Measurements from ENCODE around the gene BTBD17.
A peak's percentile ranks its signal among the peaks of the same experiment; 100 is the strongest.

Gene BTBD17

DNA sequence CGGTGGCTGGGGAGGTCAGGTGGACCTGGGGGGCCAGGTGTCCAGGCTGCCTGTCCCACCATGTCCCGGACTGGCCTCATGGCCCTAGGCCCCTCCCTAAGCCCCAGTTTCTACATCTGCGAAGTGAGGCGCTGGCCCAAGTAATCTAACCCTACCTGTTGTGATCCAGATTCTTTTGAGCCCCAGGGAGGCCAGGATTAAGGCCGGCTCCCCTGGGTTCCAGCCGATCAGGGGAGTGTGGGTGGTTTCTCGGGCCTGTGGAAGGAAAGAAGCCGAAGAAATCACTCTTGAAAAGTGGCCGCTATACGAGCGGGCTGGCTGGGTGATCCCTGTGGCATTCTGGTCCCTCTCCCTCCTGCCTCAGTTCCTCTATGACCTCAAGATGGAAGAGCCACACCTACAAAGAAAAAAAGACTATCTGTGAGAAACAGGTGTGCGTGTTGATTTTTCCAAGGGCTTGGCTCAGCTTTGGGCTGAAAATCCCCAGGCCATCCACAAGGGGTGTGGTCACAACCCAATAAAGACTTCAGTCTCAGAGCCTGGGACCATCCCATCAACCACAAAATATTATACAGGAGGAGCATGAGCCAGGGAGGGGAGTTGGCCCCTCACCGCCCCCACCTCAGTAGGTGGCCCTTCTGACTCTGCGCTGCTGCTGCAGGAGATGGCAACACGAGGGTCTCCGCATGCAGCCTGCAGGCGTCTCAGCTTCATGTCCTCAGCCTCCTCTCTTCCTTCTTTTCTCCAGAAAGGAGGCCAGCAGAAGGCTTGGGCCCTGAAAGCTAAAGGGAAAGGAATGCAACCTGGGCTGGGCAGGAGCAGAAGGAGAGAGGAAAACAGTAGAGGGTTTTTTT, 25.9 kb upstream of the BTBD17 start:
- DNase-seq = no peak

DNA sequence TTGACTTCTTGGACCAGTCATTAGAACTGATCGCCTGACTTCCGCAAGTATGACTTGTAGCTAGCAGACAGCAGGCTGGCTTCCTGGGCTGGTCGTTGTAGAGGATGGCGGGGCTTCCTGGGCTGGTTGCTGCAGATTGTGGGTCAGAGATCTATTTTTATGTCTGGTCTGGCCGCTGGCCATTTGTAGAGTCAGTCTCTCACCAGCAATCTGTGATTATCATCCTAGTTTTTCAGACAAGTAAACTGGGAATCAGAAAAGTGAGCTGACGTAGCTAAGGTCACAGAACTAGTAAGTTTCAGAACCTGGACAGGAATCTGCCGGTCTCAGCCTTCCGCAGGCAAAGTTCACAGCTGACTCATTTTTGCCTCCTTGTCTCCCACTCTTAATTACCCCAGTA, 24.7 kb upstream of the BTBD17 start:
- no peak for DNase-seq

DNA sequence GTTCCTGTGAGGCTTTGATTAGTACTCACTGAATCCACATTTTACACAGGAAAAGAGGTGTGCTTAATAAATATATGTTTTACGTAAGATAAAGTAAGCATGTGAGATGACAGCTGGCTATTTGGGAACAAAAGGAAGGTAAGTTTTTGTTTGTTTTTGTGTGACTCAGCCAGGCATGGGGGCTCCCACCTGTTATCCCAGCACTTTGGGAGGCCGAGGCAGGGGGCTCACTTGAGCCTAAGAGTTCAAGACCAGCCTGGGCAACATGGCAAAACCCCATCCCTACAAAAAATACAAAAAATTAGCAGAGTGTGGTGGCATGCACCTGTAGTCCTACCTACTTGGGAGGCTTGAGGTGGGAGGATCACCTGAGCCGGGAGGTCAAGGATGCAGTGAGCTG, 23.5 kb upstream of the BTBD17 start:
- DNase-seq = no peak

DNA sequence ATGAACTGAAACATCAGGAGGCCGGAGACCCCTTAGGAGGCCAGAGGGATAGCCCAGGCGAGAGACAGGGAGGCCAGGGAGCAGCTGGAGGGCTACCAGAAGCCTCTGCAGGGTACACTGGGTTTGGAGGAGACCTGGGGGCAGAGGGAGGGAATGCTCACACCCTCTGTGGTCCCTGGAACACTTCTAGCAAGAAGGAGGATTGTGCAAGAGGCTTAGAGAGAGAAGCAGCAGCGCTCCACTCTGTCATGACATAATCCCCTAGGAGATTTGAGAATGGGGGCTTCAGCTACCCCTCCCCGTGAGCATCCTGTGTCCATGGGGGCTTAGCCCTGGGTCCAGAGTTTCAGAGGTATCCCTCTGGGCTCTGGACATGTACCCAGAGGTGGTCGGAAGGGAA, 21.5 kb upstream of the BTBD17 start:
- no peak for DNase-seq

DNA sequence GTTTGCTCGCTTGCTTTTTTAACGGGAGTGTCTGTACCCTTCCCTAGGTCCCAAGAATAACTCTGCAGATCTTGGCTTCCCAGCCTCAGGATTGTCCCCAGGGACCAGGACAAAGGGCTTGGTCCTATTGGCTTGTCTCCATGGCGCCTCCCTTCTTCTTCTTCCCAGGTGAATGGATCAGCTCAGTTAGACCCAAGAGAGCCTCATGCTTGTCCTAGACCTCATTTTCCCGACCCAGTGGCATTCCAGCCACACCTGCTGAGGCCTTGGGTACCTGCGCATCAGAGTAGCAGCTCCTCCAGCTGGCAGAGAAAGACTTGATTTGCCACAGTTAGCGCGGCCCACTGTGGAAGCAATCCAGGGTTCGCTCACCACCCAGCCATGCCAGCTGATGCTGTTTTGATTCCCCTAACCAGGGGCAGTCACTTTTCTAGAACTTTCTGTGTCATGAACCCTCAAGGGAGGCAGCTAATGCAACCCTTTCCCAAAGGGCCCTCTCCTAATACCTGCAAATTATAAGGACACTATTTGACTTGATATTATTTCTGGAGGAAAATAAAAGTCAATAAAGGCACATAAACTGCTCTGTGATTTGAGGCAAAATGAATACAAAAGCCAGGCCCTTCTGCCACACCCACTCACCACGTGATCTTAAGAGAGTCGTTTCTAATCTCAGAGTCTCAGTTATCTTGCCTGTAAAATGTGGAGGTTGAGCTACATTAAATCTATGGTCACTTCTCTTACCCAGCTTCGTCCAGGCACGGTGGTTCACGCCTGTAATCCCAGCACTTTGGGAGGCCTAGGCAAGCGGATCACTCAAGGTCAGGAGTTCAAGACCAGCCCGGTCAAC, 19.5 kb upstream of the BTBD17 start:
- DNase-seq = no peak

DNA sequence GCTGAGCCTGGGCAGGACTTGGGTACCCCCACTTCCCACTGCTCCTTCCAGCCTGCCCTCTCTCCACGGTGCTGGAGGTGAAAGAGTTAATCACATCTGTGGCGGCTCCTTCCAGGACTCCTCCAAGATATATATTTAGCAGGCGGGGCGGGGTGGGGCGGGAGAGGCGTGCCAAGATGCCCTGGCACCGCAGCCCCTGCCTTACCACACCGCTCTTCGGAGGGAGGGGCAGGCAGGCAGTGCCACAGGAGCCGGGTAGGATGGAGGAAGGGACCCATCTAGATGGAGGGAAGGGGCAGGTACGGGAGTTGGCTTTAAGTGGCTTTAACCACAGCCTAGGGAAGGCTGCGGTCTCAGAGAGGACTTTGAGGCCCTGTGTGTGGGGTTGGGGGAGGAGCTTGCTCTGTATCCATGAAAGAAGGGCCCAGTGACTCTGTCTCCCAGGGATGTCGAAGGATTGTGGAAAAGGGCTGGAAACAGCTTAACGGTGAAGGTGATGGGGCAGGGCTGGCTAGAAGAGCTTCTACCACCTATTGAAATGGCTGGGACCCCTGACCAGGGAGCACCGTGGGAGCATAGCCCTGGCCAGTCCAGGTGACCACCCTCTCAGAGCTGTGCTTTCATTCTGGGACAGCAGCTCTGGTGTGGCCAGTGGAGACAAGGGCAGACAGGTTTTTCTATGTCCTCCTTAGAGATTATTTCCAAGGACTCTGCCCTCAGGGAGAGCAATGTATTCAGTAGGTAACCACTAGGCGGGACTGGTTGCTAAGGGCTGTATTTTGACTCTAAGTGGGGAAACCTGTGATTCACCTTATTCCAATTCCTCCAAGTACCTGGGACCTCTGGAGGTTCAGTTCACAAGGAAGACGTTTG, 18.7 kb upstream of the BTBD17 start:
- no peak for DNase-seq

DNA sequence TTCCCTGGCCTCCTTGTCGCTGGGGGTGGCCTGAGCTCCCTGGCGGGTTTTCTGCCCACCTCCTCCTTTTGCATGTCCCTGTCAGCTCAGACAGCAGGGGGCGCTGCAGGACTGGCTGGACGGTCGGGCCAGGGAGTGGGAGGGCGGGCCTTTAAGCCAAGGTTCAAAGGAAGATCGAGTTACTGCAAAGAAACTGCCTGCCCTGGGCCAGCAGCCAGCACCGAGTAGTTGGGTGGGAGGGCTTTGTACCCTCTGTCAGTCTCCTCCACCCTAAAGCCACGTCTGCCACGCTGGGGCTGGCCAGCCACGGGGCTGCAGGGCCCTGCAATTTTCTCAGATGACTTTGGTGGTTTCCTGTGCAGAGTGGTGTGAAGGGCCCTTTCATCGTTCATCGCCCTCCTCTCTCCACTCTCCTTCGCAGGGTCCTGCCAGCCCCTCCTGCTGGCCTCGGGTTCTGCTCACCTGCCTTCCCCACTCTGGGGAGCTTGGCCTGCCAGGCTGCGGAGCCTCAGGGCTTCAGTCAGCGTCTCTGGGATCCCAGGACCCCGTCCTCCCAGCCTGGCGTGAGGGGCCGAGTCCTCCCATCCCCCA, 17.9 kb upstream of the BTBD17 start:
- peak; percentile 92 for DNase-seq

DNA sequence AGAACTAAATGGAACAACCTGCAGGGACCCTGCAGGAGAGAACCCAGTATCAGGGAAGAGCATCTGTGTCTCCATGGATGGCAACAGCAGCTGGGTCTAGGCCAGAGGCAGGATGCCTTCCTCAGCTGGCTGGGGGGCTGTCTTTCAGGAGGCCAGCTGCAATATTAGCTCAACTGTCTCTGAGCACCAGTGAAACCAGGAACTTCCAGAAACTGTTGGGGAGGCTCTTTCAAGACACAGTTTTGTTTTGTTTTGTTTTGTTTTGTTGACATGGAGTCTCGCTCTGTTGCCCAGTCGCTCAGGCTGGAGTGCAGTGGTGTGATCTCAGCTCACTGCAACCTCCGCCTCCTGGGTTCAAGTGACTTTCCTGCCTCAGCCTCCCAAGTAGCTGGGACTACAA, 13.2 kb upstream of the BTBD17 start:
- no peak for DNase-seq

DNA sequence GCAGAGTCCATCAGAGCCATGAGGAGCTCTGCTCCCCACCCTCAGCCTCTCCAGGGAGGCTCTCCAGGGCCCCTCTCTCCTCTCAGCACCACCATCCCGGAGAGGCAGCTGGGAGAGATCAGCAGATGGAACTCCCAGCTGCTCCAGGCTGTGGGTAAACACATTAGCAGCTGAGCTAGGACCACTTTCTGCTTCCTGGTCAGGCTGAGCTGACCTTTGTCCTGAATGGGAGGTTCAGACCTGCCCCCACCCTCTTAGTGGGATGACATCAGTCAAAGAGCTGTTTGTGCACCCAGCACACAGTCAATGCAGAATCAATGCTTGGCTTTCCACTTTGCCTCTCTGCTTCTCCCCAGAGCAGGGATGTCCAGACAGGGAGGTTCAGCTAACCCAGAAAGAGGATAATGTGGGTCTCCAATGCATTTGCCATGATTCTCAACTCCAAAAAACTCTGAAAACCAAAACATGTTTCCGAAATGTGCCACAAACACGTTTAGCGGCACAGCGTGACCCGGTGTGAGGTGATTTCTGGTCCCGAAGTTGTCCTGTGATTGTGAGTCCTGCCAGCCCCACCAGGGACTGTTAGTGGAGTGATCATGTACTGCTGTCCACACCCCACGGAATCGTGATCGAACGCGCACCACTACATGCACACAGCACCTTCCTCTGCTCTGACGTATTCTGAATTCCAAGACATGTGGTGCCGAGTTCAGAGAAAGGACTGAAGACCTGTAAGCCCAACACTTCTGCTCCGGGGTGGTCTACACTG, 12.4 kb upstream of the BTBD17 start:
- no peak for DNase-seq

DNA sequence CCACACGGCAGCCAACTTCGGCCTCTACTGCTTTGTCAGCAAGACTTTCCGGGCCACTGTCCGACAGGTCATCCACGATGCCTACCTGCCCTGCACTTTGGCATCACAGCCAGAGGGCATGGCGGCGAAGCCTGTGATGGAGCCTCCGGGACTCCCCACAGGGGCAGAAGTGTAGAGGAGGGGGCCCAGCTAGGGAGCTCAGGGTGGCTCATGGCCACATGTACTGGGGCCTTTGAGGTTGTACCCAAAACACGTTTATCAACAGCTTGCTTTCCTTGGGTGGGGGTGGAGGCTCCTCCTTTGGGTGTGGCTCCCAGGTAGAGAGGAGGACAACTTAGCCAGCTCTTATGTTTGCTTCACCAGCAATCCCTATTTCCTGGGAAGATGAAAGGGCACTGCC, 10.8 kb upstream of the BTBD17 start:
- DNase-seq = no peak

DNA sequence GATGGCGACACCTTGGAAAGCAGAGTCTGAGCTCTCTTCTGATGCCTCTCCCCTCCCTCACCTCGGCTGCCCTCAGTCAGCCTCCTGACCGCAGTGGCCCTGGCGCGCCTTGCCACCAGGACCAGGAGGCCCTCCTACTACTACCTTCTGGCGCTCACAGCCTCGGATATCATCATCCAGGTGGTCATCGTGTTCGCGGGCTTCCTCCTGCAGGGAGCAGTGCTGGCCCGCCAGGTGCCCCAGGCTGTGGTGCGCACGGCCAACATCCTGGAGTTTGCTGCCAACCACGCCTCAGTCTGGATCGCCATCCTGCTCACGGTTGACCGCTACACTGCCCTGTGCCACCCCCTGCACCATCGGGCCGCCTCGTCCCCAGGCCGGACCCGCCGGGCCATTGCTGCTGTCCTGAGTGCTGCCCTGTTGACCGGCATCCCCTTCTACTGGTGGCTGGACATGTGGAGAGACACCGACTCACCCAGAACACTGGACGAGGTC, 10.0 kb upstream of the BTBD17 start:
- DNase-seq = no peak

DNA sequence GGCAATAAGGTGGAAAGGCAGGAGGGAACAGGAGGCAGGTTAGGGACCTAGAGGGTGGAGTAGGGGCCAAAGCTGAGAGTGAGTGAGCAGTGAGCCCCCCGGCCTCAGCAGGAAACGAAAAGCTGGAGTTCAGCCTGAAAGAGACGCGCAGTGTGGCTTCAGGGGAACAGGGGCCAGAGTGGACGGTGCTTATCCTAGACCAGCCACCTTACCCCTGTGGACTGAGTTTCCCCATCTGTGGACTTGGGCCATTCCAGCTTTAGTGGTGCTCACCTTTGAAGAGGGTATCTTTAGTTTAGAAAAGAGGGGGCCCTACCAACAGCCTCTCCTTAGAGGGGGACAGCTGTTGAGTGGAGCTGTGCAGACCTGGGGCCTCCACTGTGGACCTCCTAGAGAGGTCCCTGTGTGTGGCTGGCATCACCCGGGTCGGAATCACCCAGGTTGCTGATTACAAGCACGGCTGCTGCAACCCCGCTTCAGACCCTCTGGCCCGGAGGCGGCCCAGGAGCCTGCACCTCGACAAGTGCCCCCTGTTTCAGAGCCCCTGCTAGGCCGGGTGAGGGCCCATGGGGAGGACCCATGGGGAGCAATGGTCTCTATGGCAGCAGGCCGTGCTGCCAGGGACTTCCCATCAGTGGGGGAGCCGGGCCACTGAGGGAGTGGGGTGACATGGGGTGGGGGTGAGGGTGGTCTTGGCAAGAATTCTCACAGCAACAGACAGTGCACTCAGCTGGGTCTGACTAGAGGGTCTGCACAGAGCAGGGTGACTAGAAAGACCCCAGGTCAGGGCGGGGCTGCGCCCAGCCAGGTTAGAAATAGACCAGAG, 8.2 kb upstream of the BTBD17 start:
- DNase-seq = no peak

DNA sequence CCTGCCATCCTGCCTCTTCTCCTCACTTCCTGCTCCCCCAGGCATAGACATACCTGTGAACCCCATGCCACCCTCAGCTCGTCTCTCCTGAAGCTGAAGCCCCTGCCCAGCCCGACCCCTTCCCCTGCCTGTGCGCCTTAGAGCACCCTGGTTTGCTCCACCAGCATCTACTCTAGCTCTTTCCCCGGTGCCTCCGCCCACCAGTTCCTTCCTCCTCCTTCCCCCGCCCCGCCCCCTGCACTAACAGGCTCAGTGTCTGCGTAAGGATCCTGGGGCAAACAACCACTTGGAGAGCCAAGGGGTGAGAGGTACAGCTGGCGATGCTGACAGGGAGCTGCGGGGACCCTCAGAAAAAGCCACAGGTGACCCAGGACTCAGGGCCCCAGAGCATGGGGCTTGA, 7.6 kb upstream of the BTBD17 start:
- peak; percentile 37 for DNase-seq

DNA sequence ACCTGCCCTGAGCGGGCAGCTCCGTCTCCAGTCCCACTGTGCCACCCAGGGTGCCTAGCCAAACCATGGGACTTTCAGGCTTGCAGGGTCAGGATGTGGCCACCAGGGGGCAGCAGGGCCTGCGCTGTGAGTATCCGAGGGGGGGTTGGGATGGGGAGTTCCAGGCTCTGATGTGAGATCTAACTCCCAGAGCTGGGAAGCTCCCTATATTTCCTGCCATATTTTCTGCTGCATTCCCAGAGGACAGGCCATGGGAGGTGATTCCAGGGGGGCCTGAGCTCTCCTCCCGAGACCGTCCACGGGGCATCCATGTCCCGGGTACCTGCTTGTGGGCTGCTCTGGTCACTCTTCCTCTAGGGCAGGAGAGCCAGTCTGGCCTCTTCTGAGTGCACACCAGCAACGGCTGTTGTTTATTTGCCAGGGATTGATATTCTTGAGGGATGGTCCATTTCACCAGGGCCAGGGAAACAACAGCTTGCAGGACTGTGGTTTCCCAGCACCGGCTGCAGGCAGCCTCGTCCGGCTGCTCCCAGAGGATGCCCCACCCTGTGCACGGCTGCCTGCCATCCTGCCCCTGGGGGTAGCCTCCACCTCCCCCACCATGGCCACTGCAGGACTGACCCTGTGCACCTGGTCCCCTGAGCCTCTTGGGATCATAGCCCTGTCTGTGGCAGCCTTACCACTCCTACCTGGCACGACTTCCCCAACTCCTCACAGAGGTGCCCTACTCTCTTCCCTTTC, 6.8 kb upstream of the BTBD17 start:
- peak; percentile 73 for DNase-seq

DNA sequence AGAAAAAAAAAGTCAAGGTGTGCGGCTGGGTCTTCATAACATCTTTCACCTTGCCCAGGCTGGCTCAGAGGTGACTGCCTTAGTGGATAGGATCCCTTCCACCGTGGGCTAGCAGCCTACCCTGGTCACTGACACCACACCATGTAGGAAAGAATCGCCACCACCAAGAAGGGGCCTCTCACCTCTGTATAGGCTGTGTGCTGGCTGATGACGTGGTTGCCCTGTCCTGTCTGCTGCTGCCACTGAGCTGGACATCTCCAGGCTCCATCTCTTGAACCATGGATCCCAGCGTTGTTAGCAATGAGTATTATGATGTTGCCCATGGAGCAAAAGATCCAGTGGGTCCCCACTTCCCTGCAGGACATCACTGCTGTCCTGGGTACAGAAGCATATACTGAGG, 5.5 kb upstream of the BTBD17 start, which contains the start of gene GPR142:
Gene GPR142, plus strand, starts transcription at position 301 of the 400 bp plus-strand sequence. CDS start 2,035 bp downstream, outside the sequence.
- no peak for DNase-seq

DNA sequence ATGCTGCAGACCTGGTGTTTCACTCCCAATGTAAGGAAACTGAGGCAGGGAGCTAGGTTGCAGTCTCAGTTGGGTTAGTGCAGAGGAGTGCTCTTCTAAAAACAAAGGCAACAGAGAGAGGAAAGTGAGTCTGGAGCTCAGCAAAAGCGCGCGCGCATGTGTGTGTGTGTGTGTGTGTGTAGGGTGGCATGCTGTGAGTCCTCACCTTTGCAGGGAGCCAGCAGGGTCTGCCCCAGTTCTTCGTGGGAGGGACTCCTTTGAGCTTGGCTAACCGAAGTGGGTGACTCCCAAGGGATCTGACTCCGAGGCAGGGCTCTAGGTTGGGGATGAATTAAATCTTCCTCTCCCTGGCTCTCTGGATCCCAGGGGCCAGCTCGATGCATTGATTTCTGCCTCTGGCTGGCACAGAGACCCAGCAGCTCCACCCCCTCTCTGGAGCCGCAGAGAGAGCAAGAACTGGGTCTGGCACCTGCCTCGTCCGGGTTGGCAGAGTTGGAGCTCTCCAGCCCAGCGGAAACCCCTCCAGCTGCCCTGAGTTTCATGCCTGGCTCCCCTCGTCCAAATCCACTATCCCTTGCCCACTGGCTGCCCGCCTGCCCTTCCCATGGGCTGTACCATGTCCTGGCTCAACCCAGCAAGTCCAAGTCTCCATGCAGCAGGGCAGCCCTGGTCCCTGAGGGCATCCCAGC, 1.3 kb upstream of the BTBD17 start:
- no peak for DNase-seq

DNA sequence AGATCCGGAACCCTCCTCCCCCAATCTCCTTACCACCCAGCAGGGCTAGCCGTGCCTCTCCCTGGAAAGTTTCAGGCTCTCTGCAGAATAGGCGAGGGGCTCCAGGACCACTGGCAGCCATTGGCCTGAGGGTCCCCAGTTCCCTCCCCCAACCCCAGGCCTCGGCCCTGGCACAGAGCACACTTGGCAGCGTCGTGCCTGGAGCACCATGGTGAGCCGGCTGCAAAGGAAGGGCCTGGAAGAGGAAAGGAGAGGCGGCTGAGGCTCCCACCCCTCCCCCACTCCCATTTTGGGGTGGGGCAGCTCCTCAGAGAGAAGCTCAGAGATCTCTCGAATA, 369 bp upstream of the BTBD17 start:
- no peak for DNase-seq

DNA sequence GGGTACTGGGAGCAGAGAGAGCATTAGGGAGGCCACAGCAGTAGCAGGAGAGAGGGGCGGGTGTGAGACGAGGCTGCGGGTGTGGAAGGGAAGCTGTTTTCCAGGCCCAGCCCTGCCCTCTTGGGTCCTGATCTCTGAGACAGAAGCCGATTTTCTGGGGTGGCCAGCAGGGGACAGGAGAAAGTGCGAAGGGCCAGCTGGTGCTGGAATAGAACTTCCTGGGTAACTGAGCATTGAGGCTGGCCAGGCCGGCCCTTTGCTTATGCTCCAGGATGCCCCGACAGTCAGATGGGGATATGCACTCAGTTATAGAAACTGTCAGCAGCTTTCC, 804 bp downstream of the BTBD17 start:
- DNase-seq = no peak

DNA sequence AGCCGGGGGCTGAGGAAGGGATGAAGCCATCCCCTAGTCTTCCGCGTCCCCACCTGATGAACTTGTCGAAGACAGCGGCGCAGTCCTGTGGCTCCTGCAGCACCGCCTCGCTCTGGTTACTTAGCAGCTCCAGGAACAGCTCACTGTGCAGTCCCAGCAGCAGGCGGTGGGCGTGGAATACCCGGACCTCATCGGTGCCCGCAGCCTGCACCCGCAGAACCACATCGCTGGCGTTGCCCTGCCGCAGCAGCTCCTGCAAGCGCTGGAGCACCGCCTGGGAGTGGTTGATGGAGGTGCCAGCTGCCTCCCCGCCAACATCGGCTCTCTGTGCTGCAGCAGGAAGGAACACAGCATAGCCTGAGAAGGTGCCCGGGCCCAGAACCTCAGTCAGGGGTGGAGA, 1.8 kb downstream of the BTBD17 start:
- no peak for DNase-seq

DNA sequence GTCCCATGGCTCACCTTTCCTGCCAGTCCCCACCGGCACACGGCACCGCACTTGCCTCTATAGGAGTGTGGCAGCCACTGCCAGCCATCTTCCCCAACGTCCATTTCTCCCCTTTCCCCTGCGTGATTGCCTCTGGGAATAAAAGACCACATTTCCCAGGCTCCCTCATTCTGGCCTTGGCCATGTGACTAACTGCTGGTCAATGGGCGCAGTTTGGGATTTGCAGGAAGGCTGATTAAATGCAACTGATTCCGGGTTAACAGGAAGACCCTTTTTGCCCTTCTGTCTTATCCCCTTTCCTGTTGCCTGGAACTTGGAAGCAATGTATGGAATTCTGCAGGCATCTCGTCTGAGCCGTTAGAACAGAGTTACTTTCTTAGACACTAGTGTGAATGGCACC, 3.0 kb downstream of the BTBD17 start:
- DNase-seq = no peak
